Nephron progenitor cell (in vitro differentiated cells): ENCODE data around the gene PBX4.

ENCODE experiments used
- DNase-seq: peaks from one replicate; pipeline ENCODE4 v3.0.0; 2021
- H3K27ac Mint-ChIP-seq: 2 replicates; pipeline ENCODE4 v1.8.0; 2021; ENCODE audit warnings: mild to moderate bottlenecking, moderate library complexity, mixed read lengths
- H3K27me3 Mint-ChIP-seq: 2 replicates; pipeline ENCODE4 v1.8.0; 2021; ENCODE audit warnings: mild to moderate bottlenecking, low read depth, mixed read lengths; ENCODE audit not compliant: poor library complexity
- H3K36me3 Mint-ChIP-seq: 2 replicates; pipeline ENCODE4 v1.8.0; 2021; ENCODE audit warnings: low read depth, mixed read lengths
- H3K4me1 Mint-ChIP-seq: 2 replicates; pipeline ENCODE4 v1.8.0; 2021; ENCODE audit warnings: mixed read lengths
- H3K4me3 Mint-ChIP-seq: 2 replicates; pipeline ENCODE4 v1.8.0; 2021; ENCODE audit warnings: mild to moderate bottlenecking, moderate library complexity, mixed read lengths
- H3K9me3 Mint-ChIP-seq: 2 replicates; pipeline ENCODE4 v1.8.0; 2021; ENCODE audit warnings: mild to moderate bottlenecking, moderate library complexity, mixed read lengths
- TF ChIP-seq, protein P1 (sequence below): fragments of 200-600 bp; sonication (generic); IDR thresholded peaks from 2 replicates; pipeline ENCODE4 v1.5.0; 2021; ENCODE audit warnings: antibody characterized with exemption

PBX4 gene

GRCh38 chr19:19632661-19633060, 14.2 kb upstream of the PBX4 start:
- Mint-ChIP-seq H3K4me3 (no peak overlapping the region), H3K9me3 (no peaks in the 10 kb centered on the region), H3K27ac (no peak overlapping the region), H3K4me1 (peaks cover 7% of the 10 kb centered on the region), H3K36me3 (peaks cover 32% of the 10 kb centered on the region), H3K27me3 (peaks cover 7% of the 10 kb centered on the region)
- TF ChIP-seq, protein P1, sequence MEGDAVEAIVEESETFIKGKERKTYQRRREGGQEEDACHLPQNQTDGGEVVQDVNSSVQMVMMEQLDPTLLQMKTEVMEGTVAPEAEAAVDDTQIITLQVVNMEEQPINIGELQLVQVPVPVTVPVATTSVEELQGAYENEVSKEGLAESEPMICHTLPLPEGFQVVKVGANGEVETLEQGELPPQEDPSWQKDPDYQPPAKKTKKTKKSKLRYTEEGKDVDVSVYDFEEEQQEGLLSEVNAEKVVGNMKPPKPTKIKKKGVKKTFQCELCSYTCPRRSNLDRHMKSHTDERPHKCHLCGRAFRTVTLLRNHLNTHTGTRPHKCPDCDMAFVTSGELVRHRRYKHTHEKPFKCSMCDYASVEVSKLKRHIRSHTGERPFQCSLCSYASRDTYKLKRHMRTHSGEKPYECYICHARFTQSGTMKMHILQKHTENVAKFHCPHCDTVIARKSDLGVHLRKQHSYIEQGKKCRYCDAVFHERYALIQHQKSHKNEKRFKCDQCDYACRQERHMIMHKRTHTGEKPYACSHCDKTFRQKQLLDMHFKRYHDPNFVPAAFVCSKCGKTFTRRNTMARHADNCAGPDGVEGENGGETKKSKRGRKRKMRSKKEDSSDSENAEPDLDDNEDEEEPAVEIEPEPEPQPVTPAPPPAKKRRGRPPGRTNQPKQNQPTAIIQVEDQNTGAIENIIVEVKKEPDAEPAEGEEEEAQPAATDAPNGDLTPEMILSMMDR = no peak
- no peak for DNase-seq

GRCh38 chr19:19631346-19631745, 12.9 kb upstream of the PBX4 start:
- TF ChIP-seq, protein P1 = no peak
- Mint-ChIP-seq H3K27me3 (peaks cover 9% of the 10 kb centered on the region), H3K4me1 (peaks cover 20% of the 10 kb centered on the region), H3K36me3 (peaks cover 33% of the 10 kb centered on the region), H3K27ac (no peak overlapping the region), H3K9me3 (no peaks in the 10 kb centered on the region), H3K4me3 (no peak overlapping the region)
- no peak for DNase-seq

- no peaks in the 10 kb centered on the region for H3K9me3 Mint-ChIP-seq
- H3K27ac Mint-ChIP-seq = no peak overlapping the region
- DNase-seq = no peak
- H3K4me3 Mint-ChIP-seq = peak overlapping the region; percentile 49
- H3K36me3 Mint-ChIP-seq = peaks cover 33% of the 10 kb centered on the region
- TF ChIP-seq, protein P1 = no peak
- H3K4me1 Mint-ChIP-seq = peaks cover 25% of the 10 kb centered on the region
- H3K27me3 Mint-ChIP-seq = peaks cover 10% of the 10 kb centered on the region
Measured at GRCh38 chr19:19630426-19630825, 11.9 kb upstream of the PBX4 start.

DNA sequence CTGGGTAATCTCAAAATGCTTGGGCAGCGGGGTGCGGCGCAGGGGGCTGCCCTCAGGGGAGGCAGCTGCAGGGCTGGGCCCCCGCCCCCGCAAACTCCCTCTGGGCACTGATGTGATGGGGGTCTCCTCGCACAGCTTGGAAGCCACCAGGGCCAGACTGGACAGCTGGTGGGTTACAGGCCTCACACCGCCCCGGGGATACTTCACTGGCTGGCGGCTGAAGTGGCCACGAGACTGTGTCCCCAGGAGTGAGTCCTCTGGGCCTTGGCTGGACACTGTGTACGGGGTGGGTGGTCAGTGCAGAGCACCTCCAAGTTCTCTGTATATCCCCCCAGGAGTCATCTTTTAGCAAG, 11.6 kb upstream of the PBX4 start:
- no peak for DNase-seq
- peaks cover 30% of the 10 kb centered on the region for H3K36me3 Mint-ChIP-seq
- H3K9me3 Mint-ChIP-seq = no peaks in the 10 kb centered on the region
- TF ChIP-seq, protein P1 = no peak
- no peak overlapping the region for H3K27ac Mint-ChIP-seq
- H3K4me3 Mint-ChIP-seq = peak overlapping the region; percentile 49
- H3K27me3 Mint-ChIP-seq = peaks cover 10% of the 10 kb centered on the region
- peaks cover 25% of the 10 kb centered on the region for H3K4me1 Mint-ChIP-seq

DNA sequence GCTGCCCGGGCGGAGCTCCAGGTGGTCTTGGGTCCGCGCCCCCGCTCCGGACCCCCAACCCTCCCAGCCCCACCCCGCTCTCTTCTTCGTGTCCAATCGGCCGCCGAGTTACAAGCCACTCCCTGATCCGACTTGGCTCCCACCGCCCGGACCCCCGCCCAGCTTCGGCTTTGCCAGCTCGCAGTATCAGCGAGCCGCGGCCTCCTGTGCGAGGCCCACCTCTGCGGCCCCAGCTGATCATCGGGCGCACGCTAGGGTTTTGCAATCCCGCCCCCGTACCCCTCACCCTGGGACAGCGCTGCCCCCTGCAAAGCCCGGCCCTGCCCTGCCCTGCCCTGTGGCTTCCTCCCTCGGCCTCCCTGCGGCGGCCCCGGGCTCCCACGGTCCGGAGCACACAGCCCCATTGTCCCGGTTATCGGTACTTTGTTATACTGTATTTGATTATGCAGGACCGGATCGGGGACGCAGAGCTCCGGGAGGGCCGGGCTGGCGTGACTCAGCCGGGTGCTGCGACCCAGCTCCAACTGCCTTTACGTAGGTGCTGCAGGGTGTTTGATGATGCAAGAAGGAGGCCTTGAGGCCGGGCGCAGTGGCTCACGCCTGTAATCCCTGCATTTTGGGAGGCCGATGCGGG, 10.1 kb upstream of the PBX4 start:
- Mint-ChIP-seq H3K4me1 (peaks cover 28% of the 10 kb centered on the region), H3K36me3 (peaks cover 28% of the 10 kb centered on the region), H3K27ac (no peak overlapping the region), H3K9me3 (no peaks in the 10 kb centered on the region), H3K27me3 (peaks cover 10% of the 10 kb centered on the region), H3K4me3 (peak overlapping the region; percentile 81)
- DNase-seq = peak; percentile 85
- TF ChIP-seq, protein P1 = no peak
